Stimulated activated CD4-positive, alpha-beta T cell treated with anti-CD3 and anti-CD28 coated beads, Interleukin-12 subunit alpha, Interleukin-12 subunit beta, amount 100 ng/mL, for 48 hours (primary cell): Measurements from ENCODE around the gene SEC24C.
A peak's percentile ranks its signal among the peaks of the same experiment; 100 is the strongest.
"Not testable (repeated sequence)": the region's sequence is repeated elsewhere in the genome, so short reads cannot be mapped to it uniquely, and the experiment has no call there.

Experiments
- DNase-seq, 3 donors: peaks; one replicate each; pipeline ENCODE4 v3.0.0-alpha.2; 2020; ENCODE audit warnings: low read depth in 2 of 3, low spot score in 1 of 3

Gene SEC24C

GRCh38 chr10:73731588-73732375 is 12.4 kb upstream of the SEC24C start:
- DNase-seq: no peak

- no peak for DNase-seq
These were observed 11.7 kb upstream of the SEC24C start for GRCh38 chr10:73732426-73732825.

- no peak for DNase-seq
These were observed 11.1 kb upstream of the SEC24C start for GRCh38 chr10:73732931-73733623.

- no peak for DNase-seq
These were observed 10.0 kb upstream of the SEC24C start for GRCh38 chr10:73734028-73734720.

- no peak for DNase-seq
These were observed 9.3 kb upstream of the SEC24C start for GRCh38 chr10:73734796-73735305.

- DNase-seq: not testable (repeated sequence)
These were observed 3.5 kb upstream of the SEC24C start for GRCh38 chr10:73740501-73741254.

GRCh38 chr10:73742454-73742734 is 1.8 kb upstream of the SEC24C start:
- no peak for DNase-seq

- DNase-seq: no peak
These were observed 756 bp upstream of the SEC24C start for GRCh38 chr10:73743327-73743904.

- DNase-seq: peak; percentile 46 to 54 (median 48)
These were observed 448 bp downstream of the SEC24C start for GRCh38 chr10:73744664-73744975.

- no peak for DNase-seq
These were observed 2.5 kb downstream of the SEC24C start for GRCh38 chr10:73746721-73747120.

- no peak for DNase-seq
These were observed 6.6 kb downstream of the SEC24C start for GRCh38 chr10:73750819-73751218.

- no peak for DNase-seq
These were observed 12.0 kb downstream of the SEC24C start for GRCh38 chr10:73756183-73756582.

- DNase-seq: no peak
These were observed 14.7 kb downstream of the SEC24C start for GRCh38 chr10:73758704-73759511.

GRCh38 chr10:73759512-73760115 is 15.4 kb downstream of the SEC24C start:
- DNase-seq: no peak

- DNase-seq: no peak
These were observed 17.6 kb downstream of the SEC24C start for GRCh38 chr10:73761781-73762180.

GRCh38 chr10:73762915-73763314 is 18.7 kb downstream of the SEC24C start:
- no peak for DNase-seq

GRCh38 chr10:73763343-73763742 is 19.2 kb downstream of the SEC24C start:
- DNase-seq: no peak

GRCh38 chr10:73765066-73765465 is 20.9 kb downstream of the SEC24C start:
- no peak for DNase-seq

- DNase-seq: peak in 1 of 3 donors; percentile 25
These were observed 24.7 kb downstream of the SEC24C start for GRCh38 chr10:73768881-73769280.

- no peak for DNase-seq
These were observed 25.2 kb downstream of the SEC24C start for GRCh38 chr10:73769396-73769795.
